SK-N-SH (cell line): ENCODE results near the gene PDE6A.

Experiments
- EP300 ChIP-seq, 2 experiments: IDR thresholded peaks; 2 replicates each; pipeline versions ENCODE4 v1.4.0 to v1.6.1; 2012; ENCODE audit warnings: borderline replicate concordance in 1 of 2, low read depth in 1 of 2, low read length in 1 of 2
- RAD21 ChIP-seq: IDR thresholded peaks from 2 replicates; pipeline ENCODE4 v1.6.1; 2012; ENCODE audit warnings: mild to moderate bottlenecking, low read length
- TAF1 ChIP-seq: IDR thresholded peaks from 2 replicates; pipeline ENCODE4 v1.6.1; 2012; ENCODE audit warnings: low read depth, mild to moderate bottlenecking, low read length, moderate library complexity, borderline replicate concordance
- USF1 ChIP-seq: IDR thresholded peaks from 2 replicates; pipeline ENCODE4 v1.4.0; 2012; ENCODE audit warnings: low read depth, borderline replicate concordance
- TF ChIP-seq, protein P1 (sequence below): fragments of 200-600 bp; sonication (generic); IDR thresholded peaks from 2 replicates; pipeline ENCODE4 v1.6.1; 2017; ENCODE audit warnings: antibody characterized with exemption, mild to moderate bottlenecking, moderate library complexity

GRCh38 chr5:149839761-149840160 lies 104.8 kb downstream of the PDE6A start:
- TF ChIP-seq USF1 (no peak), EP300 (IDR thresholded peaks at IDR 0.05; ENCODE audit: borderline replicate concordance in 1 of 2, low read depth in 1 of 2, low read length in 1 of 2) (no peak), RAD21 (no peak), TAF1 (no peak)
- TF ChIP-seq, protein P1, sequence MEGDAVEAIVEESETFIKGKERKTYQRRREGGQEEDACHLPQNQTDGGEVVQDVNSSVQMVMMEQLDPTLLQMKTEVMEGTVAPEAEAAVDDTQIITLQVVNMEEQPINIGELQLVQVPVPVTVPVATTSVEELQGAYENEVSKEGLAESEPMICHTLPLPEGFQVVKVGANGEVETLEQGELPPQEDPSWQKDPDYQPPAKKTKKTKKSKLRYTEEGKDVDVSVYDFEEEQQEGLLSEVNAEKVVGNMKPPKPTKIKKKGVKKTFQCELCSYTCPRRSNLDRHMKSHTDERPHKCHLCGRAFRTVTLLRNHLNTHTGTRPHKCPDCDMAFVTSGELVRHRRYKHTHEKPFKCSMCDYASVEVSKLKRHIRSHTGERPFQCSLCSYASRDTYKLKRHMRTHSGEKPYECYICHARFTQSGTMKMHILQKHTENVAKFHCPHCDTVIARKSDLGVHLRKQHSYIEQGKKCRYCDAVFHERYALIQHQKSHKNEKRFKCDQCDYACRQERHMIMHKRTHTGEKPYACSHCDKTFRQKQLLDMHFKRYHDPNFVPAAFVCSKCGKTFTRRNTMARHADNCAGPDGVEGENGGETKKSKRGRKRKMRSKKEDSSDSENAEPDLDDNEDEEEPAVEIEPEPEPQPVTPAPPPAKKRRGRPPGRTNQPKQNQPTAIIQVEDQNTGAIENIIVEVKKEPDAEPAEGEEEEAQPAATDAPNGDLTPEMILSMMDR: no peak
